OCI-LY1 (cell line): ENCODE data around the gene EYS.

ENCODE experiments used
- CTCF ChIP-seq: fragments of 200-600 bp; sonication (generic), shearing (Covaris generic); IDR thresholded peaks from 2 replicates; pipeline ENCODE4 v1.5.1; 2017; ENCODE audit warnings: mild to moderate bottlenecking, antibody characterized with exemption, low read length, moderate library complexity, mixed read lengths
- EZH2 ChIP-seq: fragments of 200-600 bp; sonication (generic), shearing (Covaris generic); IDR thresholded peaks from 2 replicates; pipeline ENCODE4 v1.8.0; 2017; ENCODE audit warnings: borderline replicate concordance, mixed run types, mild to moderate bottlenecking, antibody characterized with exemption, low read length, moderate library complexity, mixed read lengths

DNA sequence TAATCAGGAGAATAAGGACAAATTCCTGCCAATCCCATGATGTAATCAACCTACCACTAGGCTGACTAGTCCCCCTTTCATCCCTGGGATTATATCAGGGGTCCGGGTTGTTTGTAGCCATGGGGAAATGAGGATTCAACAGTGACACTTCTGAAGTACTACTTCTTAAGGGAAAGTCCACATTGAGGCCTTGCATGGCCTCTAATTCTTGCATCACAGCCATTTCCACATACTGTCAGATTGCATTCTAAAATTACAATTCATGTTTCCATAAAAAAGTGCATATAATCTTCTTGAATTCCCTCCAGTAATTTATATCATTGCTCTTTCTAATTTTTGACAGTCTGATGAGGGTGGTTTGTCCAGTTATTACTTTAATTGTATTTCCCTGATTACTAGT lies 1887.2 kb downstream of the EYS start:
- no peak for TF ChIP-seq CTCF
- no peak for TF ChIP-seq EZH2
